Activated CD4-positive, alpha-beta T cell treated with anti-CD3 and anti-CD28 coated beads, Interleukin-2, amount 50 U/mL, for 24 hours (primary cell): Measurements from ENCODE around the gene CABP1.

Experiments
- DNase-seq, 2 donors: peaks; one replicate each; pipeline ENCODE4 v3.0.0-alpha.2; 2020; ENCODE audit warnings: low read depth in 1 of 2, low spot score in 1 of 2

Gene CABP1

DNA sequence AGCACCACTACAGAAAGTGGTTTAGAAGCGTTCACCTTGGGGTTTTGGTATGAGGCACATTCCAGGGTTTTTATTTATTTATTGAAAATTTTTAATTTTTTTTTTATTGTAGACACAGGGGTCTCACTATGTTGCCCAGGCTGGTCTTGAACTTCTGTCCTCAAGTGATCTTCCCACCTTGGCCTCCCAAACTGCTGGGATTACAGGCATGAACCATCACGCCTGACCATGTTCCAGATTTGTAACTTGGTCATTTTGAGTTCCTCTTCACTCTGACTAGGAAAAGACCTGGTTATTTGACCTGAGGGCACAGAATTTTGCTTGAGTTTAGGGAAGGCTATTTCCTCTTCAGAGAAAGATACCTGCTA lies 49.6 kb downstream of the CABP1 start:
- DNase-seq = no peak

GRCh38 chr12:120690978-120691377 lies 50.6 kb downstream of the CABP1 start:
- no peak for DNase-seq

DNA sequence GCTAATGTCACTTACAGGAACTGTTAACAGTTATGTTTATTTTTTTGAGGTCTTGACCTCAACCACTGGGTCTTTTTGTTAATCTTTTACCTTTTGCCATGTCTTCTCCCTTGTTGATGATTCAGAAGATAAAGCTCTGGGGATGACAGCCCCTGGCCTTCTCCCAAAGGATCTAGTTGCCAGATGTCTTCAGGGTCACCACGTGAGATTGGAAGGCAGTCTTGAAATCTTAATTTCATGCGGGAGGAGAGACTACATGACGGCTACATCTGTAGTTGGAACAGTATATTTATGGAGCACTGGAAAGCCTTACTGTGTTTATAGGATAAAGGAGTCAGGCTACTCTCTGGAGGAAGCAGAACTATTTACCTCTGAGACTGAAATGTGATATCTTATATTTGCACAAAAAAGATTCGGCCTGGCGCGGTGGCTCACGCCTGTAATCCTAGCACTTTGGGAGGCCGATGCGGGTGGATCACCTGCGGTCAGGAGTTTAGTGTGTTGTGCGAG lies 52.2 kb downstream of the CABP1 start:
- no peak for DNase-seq

GRCh38 chr12:120693848-120694247 lies 53.4 kb downstream of the CABP1 start:
- DNase-seq = no peak

GRCh38 chr12:120696626-120697025 lies 56.2 kb downstream of the CABP1 start:
- DNase-seq = no peak

DNA sequence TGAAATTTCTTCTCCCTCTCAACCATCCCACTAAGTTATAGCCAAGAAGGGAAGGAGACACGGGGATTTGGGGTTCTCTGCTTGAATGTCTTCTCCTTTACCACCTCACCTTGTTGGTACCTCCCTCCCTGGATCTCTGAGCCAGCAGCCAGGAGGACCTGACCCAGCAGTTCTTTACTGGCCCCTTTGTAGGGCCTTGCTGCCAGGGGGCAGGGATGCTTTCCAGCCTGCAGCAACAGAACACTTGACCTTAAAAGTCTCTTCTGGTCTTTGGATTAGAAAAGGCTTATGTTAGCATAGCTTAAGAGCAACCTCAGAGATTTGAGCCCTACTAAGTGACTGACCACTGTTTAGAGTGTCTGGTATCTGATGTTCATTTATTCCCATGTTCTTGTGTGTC lies 56.9 kb downstream of the CABP1 start:
- no peak for DNase-seq

DNA sequence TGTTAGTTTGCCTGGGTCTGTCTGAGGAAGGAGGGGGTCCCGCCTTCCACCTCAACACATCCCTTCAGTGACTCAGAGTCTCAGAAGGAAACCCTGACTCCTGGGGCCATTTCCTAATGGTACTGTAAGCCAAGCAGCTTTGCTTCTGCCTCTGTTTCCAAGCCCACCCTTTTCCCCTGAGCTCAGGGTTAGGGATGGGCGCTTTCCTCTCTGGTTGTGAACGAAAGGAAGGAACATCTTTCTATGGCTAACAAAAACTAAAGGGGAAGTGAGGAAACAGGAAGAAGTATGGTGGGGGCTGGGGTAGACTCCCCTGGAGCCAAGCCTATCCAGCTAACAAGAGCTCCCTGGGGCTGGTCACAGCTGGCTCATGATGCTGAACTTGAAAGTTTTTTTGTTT lies 58.2 kb downstream of the CABP1 start:
- DNase-seq = no peak

GRCh38 chr12:120699553-120699952 lies 59.1 kb downstream of the CABP1 start:
- no peak for DNase-seq

GRCh38 chr12:120700886-120701285 lies 60.5 kb downstream of the CABP1 start:
- DNase-seq = no peak

- DNase-seq = no peak
Observed at GRCh38 chr12:120702637-120703036, 62.2 kb downstream of the CABP1 start.

DNA sequence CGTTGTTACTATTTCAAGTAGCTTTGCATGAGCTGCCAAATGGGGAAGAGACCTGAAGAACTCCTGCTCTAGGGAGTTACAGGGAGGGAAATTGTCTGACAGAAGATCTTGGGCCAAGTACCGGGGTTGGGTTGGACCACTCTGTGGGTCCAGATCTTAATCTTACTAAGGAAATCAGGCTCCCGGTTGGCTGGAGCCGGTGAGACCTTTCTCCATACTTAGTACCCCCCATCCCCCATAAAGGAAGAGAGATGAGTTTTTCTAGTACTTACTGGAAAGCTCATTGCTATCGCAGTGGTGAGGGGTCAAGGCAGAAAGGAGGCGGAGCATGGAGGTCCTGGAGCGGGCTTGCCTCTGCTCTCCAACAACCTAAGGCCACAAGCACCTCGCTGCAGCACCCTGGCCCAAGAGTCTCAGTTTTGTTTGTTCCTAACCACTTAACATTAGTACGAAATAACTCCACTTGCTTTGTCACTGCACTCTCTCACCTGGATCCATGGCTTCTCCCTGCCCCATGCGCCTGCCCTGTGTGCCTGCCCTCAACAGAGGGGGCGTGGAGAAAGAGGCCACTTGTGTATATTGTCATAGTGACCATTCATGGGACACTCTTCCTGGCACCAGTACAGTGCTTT lies 63.0 kb downstream of the CABP1 start:
- no peak for DNase-seq

DNA sequence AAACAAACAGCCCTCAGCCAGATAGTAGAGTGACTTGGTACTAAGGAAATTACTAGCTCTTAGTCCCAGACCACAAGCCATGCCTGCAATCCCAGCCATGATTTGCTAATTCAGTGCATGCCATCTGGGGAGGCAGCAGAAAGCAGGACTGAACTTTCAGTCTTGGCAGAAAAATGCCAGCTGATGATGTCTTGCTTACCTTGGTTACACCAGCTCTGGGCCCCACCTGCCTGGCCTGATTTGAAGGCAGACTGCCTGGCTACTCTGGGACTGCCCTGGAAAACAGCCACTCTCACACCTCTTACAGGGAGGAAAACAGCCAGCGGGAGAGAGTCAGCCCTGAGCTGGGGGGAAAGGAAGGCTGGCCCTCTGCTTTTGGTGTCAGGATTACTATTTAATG lies 65.2 kb downstream of the CABP1 start:
- no peak for DNase-seq

GRCh38 chr12:120706029-120706428 lies 65.6 kb downstream of the CABP1 start:
- DNase-seq = no peak

GRCh38 chr12:120708651-120709050 lies 68.2 kb downstream of the CABP1 start:
- no peak for DNase-seq

- peak; percentile 56 to 62 for DNase-seq
Observed at GRCh38 chr12:120710031-120710804, 69.8 kb downstream of the CABP1 start, which contains the start of gene UNC119B. UNC119B (plus strand) TSS chr12:120710458; CDS start chr12:120710475, 17 bp downstream.

DNA sequence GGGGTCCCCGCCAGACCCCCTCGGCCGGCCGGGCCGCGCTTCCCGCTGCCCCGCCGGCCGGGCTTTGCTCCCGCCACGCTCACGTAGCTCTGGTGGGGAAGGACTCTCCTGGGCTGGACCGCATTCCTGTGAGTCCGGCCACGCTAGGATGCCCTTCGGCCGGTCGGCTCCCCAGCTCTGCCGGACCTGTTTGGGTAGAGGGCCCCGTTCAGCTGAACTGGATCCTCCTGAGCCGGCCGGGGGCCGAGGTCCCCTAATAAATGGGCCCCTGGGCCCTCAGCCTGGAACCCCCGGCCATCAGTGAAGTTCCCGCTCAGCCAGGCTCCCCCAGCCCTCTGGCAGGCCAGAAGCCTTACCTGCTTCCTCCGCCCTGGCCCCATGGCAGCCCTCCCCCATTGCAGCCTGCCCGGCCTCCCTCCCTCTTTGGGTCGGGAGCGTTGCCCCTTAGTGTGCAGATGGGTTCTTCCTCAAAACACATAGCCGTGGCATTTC lies 70.4 kb downstream of the CABP1 start:
- DNase-seq = no peak

DNA sequence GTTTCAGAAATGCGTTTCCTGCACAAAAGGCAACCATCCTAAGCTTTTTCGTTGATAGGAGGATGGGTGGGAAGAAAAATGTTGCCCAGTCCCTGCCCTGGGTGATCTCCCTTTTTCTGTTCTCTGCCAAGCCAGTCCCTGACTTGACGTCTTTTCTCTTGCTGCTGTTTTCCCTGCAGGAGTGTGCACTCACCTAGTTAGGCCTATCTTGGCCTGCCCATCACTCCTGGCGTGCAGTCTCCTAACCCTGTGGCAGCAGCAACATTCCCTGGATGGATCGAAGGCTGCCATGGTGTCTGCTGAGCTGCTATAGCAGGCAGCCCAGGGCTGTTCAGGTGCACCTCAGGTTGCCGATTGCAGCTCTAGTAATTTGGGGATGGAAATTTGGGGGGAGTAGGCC lies 71.0 kb downstream of the CABP1 start:
- DNase-seq = no peak

GRCh38 chr12:120712610-120713009 lies 72.2 kb downstream of the CABP1 start:
- no peak for DNase-seq

DNA sequence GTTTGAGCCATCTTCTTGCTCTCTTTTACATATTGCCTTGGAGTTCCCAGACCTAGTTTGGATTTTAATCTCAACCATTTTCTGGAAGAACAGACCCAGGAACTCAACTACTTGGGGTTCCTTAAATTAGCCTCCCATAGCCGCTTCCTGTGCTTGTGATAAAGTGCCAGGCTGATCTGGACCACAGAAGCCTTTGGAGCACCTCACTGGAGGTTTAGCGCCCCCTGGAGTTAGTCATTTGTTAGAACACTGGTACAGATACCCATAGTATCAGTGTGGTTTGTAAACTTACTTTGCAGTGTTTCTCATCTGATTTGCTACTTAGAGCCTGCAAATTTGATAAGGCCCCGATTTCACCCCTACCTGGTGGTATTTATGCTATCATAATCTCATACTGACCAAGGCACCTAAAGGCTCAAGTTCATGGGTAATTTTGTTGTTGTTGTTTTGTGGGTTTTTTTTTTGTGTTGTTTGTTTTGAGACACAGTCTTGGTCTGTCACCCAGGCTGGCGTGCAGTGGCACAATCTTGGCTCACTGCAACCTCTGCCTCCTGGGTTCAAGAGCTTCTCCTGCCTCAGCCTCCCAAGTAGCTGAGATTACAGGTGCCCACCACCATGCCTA lies 73.5 kb downstream of the CABP1 start:
- DNase-seq = peak in 1 of 2 donors; percentile 83
